Measurements from ENCODE around the gene CTPS1. TPM values are rescaled to one million over a fixed set of nuclear protein-coding genes. Genes with fewer than 3 reads are reported as not detected.

Gene CTPS1
- total and polyA plus RNA-seq, 2 donors (not counting 1 experiment from before 2014, with no cell fraction given) = 12.1 to 26.5 TPM

GRCh38 chr1:41010345-41010744 is 30.8 kb downstream of the CTPS1 start:
- Histone ChIP-seq H3K27ac (ENCODE audit: insufficient read depth, low read length) (no peak overlapping the region), H3K4me3 (replicated peaks in 1 of 4; ENCODE audit: control extremely low read depth in 1 of 4, insufficient read depth in 1 of 4, low read depth in 3 of 4, low read length in 4 of 4) (no peak overlapping the region), H3K27me3 (ENCODE audit: control insufficient read depth, insufficient read depth, low read length) (no peaks in the 10 kb centered on the region), H2AFZ (ENCODE audit: low read length) (no peak overlapping the region), H3K9me3 (ENCODE audit: control insufficient read depth, insufficient read depth, low read depth, low read length) (no peaks in the 10 kb centered on the region), H4K20me1 (ENCODE audit: control insufficient read depth, extremely low read depth, insufficient read depth, low read length) (peaks cover 2% of the 10 kb centered on the region), H3K36me3 (ENCODE audit: control insufficient read depth, insufficient read depth, low read length) (peaks cover 39% of the 10 kb centered on the region), H3K4me2 (ENCODE audit: extremely low read depth, insufficient read depth, low read length) (no peak overlapping the region), H3K9ac (ENCODE audit: insufficient read depth, low read length) (no peak overlapping the region), H3K4me1 (ENCODE audit: control insufficient read depth, extremely low read depth, insufficient read depth, low read length) (no peaks in the 10 kb centered on the region), H3K79me2 (ENCODE audit: control insufficient read depth, insufficient read depth, low read length) (no peaks in the 10 kb centered on the region)
- TF ChIP-seq EZH2 (IDR thresholded peaks at IDR 0.05; ENCODE audit: low read length, missing control alignments) = no peak
- TF ChIP-seq CTCF (conservative IDR thresholded peaks at IDR 0.05 in 1 of 2, IDR thresholded peaks at IDR 0.05 in 1 of 2; ENCODE audit: low read depth in 1 of 2, low read length in 2 of 2) = no peak
- DNase-seq (ENCODE audit: low read depth in 2 of 2) = no peak

GRCh38 chr1:41013024-41013423 is 33.5 kb downstream of the CTPS1 start:
- H3K4me1 ChIP-seq (ENCODE audit: control insufficient read depth, extremely low read depth, insufficient read depth, low read length) = no peaks in the 10 kb centered on the region
- H2AFZ ChIP-seq (ENCODE audit: low read length) = no peak overlapping the region
- H3K9me3 ChIP-seq (ENCODE audit: control insufficient read depth, insufficient read depth, low read depth, low read length) = no peaks in the 10 kb centered on the region
- no peak for DNase-seq (ENCODE audit: low read depth in 2 of 2)
- no peaks in the 10 kb centered on the region for H3K27me3 ChIP-seq (ENCODE audit: control insufficient read depth, insufficient read depth, low read length)
- H3K36me3 ChIP-seq (ENCODE audit: control insufficient read depth, insufficient read depth, low read length) = peaks cover 32% of the 10 kb centered on the region
- no peak overlapping the region for H3K4me2 ChIP-seq (ENCODE audit: extremely low read depth, insufficient read depth, low read length)
- H3K27ac ChIP-seq (ENCODE audit: insufficient read depth, low read length) = no peak overlapping the region
- H4K20me1 ChIP-seq (ENCODE audit: control insufficient read depth, extremely low read depth, insufficient read depth, low read length) = peaks cover 2% of the 10 kb centered on the region
- no peak for TF ChIP-seq CTCF (conservative IDR thresholded peaks at IDR 0.05 in 1 of 2, IDR thresholded peaks at IDR 0.05 in 1 of 2; ENCODE audit: low read depth in 1 of 2, low read length in 2 of 2)
- TF ChIP-seq EZH2 (IDR thresholded peaks at IDR 0.05; ENCODE audit: low read length, missing control alignments) = no peak
- H3K9ac ChIP-seq (ENCODE audit: insufficient read depth, low read length) = no peak overlapping the region
- H3K4me3 ChIP-seq (replicated peaks in 1 of 4; ENCODE audit: control extremely low read depth in 1 of 4, insufficient read depth in 1 of 4, low read depth in 3 of 4, low read length in 4 of 4) = no peak overlapping the region
- no peaks in the 10 kb centered on the region for H3K79me2 ChIP-seq (ENCODE audit: control insufficient read depth, insufficient read depth, low read length)

GRCh38 chr1:41013796-41014195 is 34.3 kb downstream of the CTPS1 start:
- Histone ChIP-seq H3K36me3 (ENCODE audit: control insufficient read depth, insufficient read depth, low read length) (peaks cover 26% of the 10 kb centered on the region), H3K27me3 (ENCODE audit: control insufficient read depth, insufficient read depth, low read length) (no peaks in the 10 kb centered on the region), H3K9ac (ENCODE audit: insufficient read depth, low read length) (no peak overlapping the region)

More at GRCh38 chr1:41013796-41014195, 34.3 kb downstream of the CTPS1 start:
- Histone ChIP-seq H3K4me3 (replicated peaks in 1 of 4; ENCODE audit: control extremely low read depth in 1 of 4, insufficient read depth in 1 of 4, low read depth in 3 of 4, low read length in 4 of 4) (no peak overlapping the region), H3K4me2 (ENCODE audit: extremely low read depth, insufficient read depth, low read length) (no peak overlapping the region), H3K9me3 (ENCODE audit: control insufficient read depth, insufficient read depth, low read depth, low read length) (no peaks in the 10 kb centered on the region), H3K79me2 (ENCODE audit: control insufficient read depth, insufficient read depth, low read length) (no peaks in the 10 kb centered on the region), H3K27ac (ENCODE audit: insufficient read depth, low read length) (no peak overlapping the region), H3K4me1 (ENCODE audit: control insufficient read depth, extremely low read depth, insufficient read depth, low read length) (no peaks in the 10 kb centered on the region), H2AFZ (ENCODE audit: low read length) (no peak overlapping the region), H4K20me1 (ENCODE audit: control insufficient read depth, extremely low read depth, insufficient read depth, low read length) (peaks cover 2% of the 10 kb centered on the region)
- DNase-seq (ENCODE audit: low read depth in 2 of 2) = no peak
- TF ChIP-seq EZH2 (IDR thresholded peaks at IDR 0.05; ENCODE audit: low read length, missing control alignments) = no peak
- no peak for TF ChIP-seq CTCF (conservative IDR thresholded peaks at IDR 0.05 in 1 of 2, IDR thresholded peaks at IDR 0.05 in 1 of 2; ENCODE audit: low read depth in 1 of 2, low read length in 2 of 2)

Data from fibroblast of lung (primary cell).